Smooth muscle cell (in vitro differentiated cells): ENCODE results near the gene C19orf53. TPM values are rescaled to one million over a fixed set of nuclear protein-coding genes. Genes with fewer than 3 reads are reported as not detected.
A peak's percentile ranks its signal among the peaks of the same experiment; 100 is the strongest.

ENCODE experiments used
- DNase-seq: peaks from one replicate; lab custom pipeline; 2025; ENCODE audit not compliant: unreplicated experiment; lab: John Stamatoyannopoulos, UW
- H2AFZ ChIP-seq: fragments of 200-600 bp; sonication (generic); 2 replicates; pipeline ENCODE4 v1.6.0; 2016; ENCODE audit warnings: antibody characterized with exemption, low read depth, mild to moderate bottlenecking
- H3F3A ChIP-seq: fragments of 200-600 bp; sonication (generic); 2 replicates; pipeline ENCODE4 v1.6.0; 2017; ENCODE audit warnings: antibody characterized with exemption, low read depth
- H3K27ac ChIP-seq: fragments of 200-600 bp; sonication (generic); 2 replicates; pipeline ENCODE4 v1.5.1; 2016; ENCODE audit warnings: low read depth, mild to moderate bottlenecking
- H3K27me3 ChIP-seq: fragments of 200-600 bp; sonication (generic); 2 replicates; pipeline ENCODE4 v1.6.1; 2016; ENCODE audit warnings: low read depth, mild to moderate bottlenecking
- H3K36me3 ChIP-seq: fragments of 200-600 bp; sonication (generic); 2 replicates; pipeline ENCODE4 v1.5.1; 2016; ENCODE audit warnings: low read depth
- H3K4me1 ChIP-seq: fragments of 200-600 bp; sonication (generic); 2 replicates; pipeline ENCODE4 v1.5.1; 2016; ENCODE audit warnings: low read depth
- H3K4me2 ChIP-seq: fragments of 200-600 bp; sonication (generic); 2 replicates; pipeline ENCODE4 v1.6.0; 2016; ENCODE audit warnings: mild to moderate bottlenecking
- H3K4me3 ChIP-seq: fragments of 200-600 bp; sonication (generic); 2 replicates; pipeline ENCODE4 v1.5.1; 2016; ENCODE audit warnings: mild to moderate bottlenecking
- H3K79me2 ChIP-seq: fragments of 200-600 bp; sonication (generic); 2 replicates; pipeline ENCODE4 v1.6.0; 2016; ENCODE audit warnings: low read depth, mild to moderate bottlenecking
- H3K9ac ChIP-seq: fragments of 200-600 bp; sonication (generic); 2 replicates; pipeline ENCODE4 v1.6.0; 2016; ENCODE audit warnings: low read depth
- H3K9me3 ChIP-seq: fragments of 200-600 bp; sonication (generic); replicated peaks from 2 replicates; pipeline ENCODE4 v1.5.1; 2016; ENCODE audit warnings: low read depth
- H4K20me1 ChIP-seq: fragments of 200-600 bp; sonication (generic); 2 replicates; pipeline ENCODE4 v1.6.0; 2016; ENCODE audit warnings: low read depth
- WGBS: methylation state at CpG from one replicate; pipeline ENCODE4 v1.1.7; 2016; ENCODE audit warnings: low lambda C conversion rate; 5-methylcytosine and 5-hydroxymethylcytosine counted together
- polyA plus RNA-seq: library from polyadenylated mRNA; unstranded; fragments of >200 nt; fragmentation: Nextera tagmentation; extraction: Ambion mirVana; gene quantifications from 2 replicates; pipeline ENCODE4 v1.2.1, GENCODE V29; 2016
- small RNA-seq: library from RNA; depleted of rRNA; stranded (forward); fragments of <200 nt; gene quantifications from one replicate; pipeline ENCODE3, GENCODE V24; 2014
- total RNA-seq: library from RNA; depleted of rRNA; stranded (reverse); fragments of >200 nt; gene quantifications from 2 replicates; pipeline ENCODE4 v1.2.3, GENCODE V29; 2014
- TF ChIP-seq, protein P1 (sequence below): fragments of 200-600 bp; sonication (generic); IDR thresholded peaks from 2 replicates; pipeline ENCODE4 v1.5.1; 2017; ENCODE audit warnings: borderline replicate concordance, mild to moderate bottlenecking, antibody characterized with exemption; ENCODE audit not compliant: insufficient read depth, poor library complexity, severe bottlenecking

C19orf53 gene
- total and polyA plus RNA-seq, 2 experiments from 2014 or later = 192 to 298 TPM

- TF ChIP-seq, protein P1, sequence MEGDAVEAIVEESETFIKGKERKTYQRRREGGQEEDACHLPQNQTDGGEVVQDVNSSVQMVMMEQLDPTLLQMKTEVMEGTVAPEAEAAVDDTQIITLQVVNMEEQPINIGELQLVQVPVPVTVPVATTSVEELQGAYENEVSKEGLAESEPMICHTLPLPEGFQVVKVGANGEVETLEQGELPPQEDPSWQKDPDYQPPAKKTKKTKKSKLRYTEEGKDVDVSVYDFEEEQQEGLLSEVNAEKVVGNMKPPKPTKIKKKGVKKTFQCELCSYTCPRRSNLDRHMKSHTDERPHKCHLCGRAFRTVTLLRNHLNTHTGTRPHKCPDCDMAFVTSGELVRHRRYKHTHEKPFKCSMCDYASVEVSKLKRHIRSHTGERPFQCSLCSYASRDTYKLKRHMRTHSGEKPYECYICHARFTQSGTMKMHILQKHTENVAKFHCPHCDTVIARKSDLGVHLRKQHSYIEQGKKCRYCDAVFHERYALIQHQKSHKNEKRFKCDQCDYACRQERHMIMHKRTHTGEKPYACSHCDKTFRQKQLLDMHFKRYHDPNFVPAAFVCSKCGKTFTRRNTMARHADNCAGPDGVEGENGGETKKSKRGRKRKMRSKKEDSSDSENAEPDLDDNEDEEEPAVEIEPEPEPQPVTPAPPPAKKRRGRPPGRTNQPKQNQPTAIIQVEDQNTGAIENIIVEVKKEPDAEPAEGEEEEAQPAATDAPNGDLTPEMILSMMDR = peak; percentile 8
- 87% methylated on average over 30 of the region's 30 CpGs for WGBS
- Histone ChIP-seq H3K4me2 (no peak overlapping the region), H3K79me2 (no peaks in the 10 kb centered on the region), H3K36me3 (no peaks in the 10 kb centered on the region), H3K9me3 (no peaks in the 10 kb centered on the region), H3K4me3 (no peak overlapping the region), H2AFZ (no peak overlapping the region), H3K27me3 (no peaks in the 10 kb centered on the region), H3F3A (peaks cover 2% of the 10 kb centered on the region), H3K4me1 (no peaks in the 10 kb centered on the region), H3K9ac (no peak overlapping the region), H4K20me1 (peaks cover 67% of the 10 kb centered on the region), H3K27ac (no peak overlapping the region)
- DNase-seq = no peak
Measured at GRCh38 chr19:13825489-13826441, 51.5 kb downstream of the C19orf53 start.

DNA sequence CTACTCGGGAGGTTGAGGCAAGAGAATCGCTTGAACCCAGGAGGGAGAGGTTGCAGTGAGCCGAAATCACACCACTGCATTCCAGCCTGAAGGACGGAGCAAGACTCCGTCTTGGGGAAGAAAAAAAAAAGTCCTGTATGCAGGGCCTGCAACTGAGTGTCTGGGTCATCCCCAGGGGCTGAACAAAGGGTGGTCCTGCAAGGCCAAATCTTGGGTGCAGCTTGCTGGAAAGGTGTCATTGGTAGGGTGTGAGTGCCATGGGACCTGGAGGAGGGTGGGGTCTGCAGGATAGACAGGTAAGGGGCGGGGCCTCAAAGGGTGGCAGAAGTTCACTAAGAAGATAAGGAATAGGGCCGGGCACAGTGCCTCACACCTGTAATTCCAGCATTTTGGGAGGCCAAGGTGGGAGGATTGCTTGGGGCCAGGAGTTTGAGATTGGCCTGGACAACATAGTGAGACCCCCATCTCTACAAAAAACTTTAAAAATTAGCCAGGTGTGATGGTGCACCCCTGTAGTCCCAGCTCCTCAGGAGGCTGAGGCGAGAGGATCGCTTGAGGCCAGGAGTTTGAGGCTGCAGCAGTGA is 52.5 kb downstream of the C19orf53 start:
- no peak overlapping the region for H3K9ac ChIP-seq
- H3K4me1 ChIP-seq = no peaks in the 10 kb centered on the region
- peaks cover 10% of the 10 kb centered on the region for H3F3A ChIP-seq
- no peaks in the 10 kb centered on the region for H3K79me2 ChIP-seq
- no peak overlapping the region for H2AFZ ChIP-seq
- H3K27ac ChIP-seq = no peak overlapping the region
- no peak for DNase-seq
- H3K9me3 ChIP-seq = no peaks in the 10 kb centered on the region
- H3K27me3 ChIP-seq = no peaks in the 10 kb centered on the region
- H4K20me1 ChIP-seq = peaks cover 77% of the 10 kb centered on the region
- WGBS = 97% methylated on average over 9 of the region's 9 CpGs
- TF ChIP-seq, protein P1 = no peak
- no peak overlapping the region for H3K4me2 ChIP-seq
- H3K4me3 ChIP-seq = no peak overlapping the region
- H3K36me3 ChIP-seq = no peaks in the 10 kb centered on the region

DNA sequence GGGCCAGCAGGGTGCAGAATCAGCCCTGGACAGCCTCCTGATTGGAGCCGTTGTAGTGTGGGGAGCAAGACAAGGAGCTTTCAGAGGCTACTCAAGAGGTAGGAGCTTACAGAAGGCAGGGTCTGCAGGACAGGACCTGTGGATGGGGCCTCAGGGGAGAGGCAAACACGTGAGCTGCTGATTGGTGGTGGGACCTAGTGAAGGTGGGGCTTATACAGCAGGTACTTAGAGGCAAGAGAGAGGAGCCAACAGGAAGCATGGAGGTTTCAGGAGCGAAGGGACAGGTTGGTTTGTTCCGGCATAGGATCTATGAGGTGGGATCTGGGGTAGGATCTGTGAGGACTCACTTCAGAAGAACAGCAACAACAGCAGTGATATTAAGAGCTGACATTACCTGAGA is 53.4 kb downstream of the C19orf53 start:
- H3K9ac ChIP-seq = no peak overlapping the region
- DNase-seq = no peak
- H3K27ac ChIP-seq = no peak overlapping the region
- 90% methylated on average over 4 of the region's 4 CpGs for WGBS
- peaks cover 86% of the 10 kb centered on the region for H4K20me1 ChIP-seq
- no peak overlapping the region for H2AFZ ChIP-seq
- no peaks in the 10 kb centered on the region for H3K79me2 ChIP-seq
- H3K9me3 ChIP-seq = no peaks in the 10 kb centered on the region
- TF ChIP-seq, protein P1 = no peak
- H3F3A ChIP-seq = peaks cover 18% of the 10 kb centered on the region
- no peaks in the 10 kb centered on the region for H3K27me3 ChIP-seq
- no peak overlapping the region for H3K4me3 ChIP-seq
- H3K36me3 ChIP-seq = no peaks in the 10 kb centered on the region
- no peak overlapping the region for H3K4me2 ChIP-seq
- H3K4me1 ChIP-seq = no peaks in the 10 kb centered on the region

Small RNA genes lying within 50 kb of the gene (small RNA-seq; reads per million reads assigned to genes)
- gene RN7SL619P = not detected

Other genes with a start within 250 kb of the C19orf53 start
- gene MRI1, start 9.9 kb upstream of the C19orf53 start, total RNA-seq = 17.3 and 20.2 TPM in 2 replicates
- 9.3 and 11.7 TPM in 2 replicates for gene MRI1, start 9.9 kb upstream of the C19orf53 start, polyA plus RNA-seq
- gene ZSWIM4, start 21.0 kb downstream of the C19orf53 start, total RNA-seq = 3.0 and 4.7 TPM in 2 replicates
- 5.8 and 8.2 TPM in 2 replicates for gene ZSWIM4, start 21.0 kb downstream of the C19orf53 start, polyA plus RNA-seq
- gene NANOS3, start 102.7 kb downstream of the C19orf53 start, total RNA-seq = not detected in 2 replicates
- gene NANOS3, start 102.7 kb downstream of the C19orf53 start, polyA plus RNA-seq = 2.7 and 2.8 TPM in 2 replicates
- 0.72 and 1.2 TPM in 2 replicates for gene BRME1, start 131.7 kb downstream of the C19orf53 start, total RNA-seq
- gene BRME1, start 131.7 kb downstream of the C19orf53 start, polyA plus RNA-seq = 2.2 and 3.3 TPM in 2 replicates
- gene CC2D1A, start 131.7 kb downstream of the C19orf53 start, total RNA-seq = 8.0 and 9.5 TPM in 2 replicates
- 26.3 and 28.0 TPM in 2 replicates for gene CC2D1A, start 131.7 kb downstream of the C19orf53 start, polyA plus RNA-seq
- 5.2 and 8.9 TPM in 2 replicates for gene PODNL1, start 164.0 kb downstream of the C19orf53 start, total RNA-seq
- gene PODNL1, start 164.0 kb downstream of the C19orf53 start, polyA plus RNA-seq = 34.3 and 53.9 TPM in 2 replicates
- gene DCAF15, start 178.1 kb downstream of the C19orf53 start, total RNA-seq = 12.4 and 15.9 TPM in 2 replicates
- 27.0 and 30.9 TPM in 2 replicates for gene DCAF15, start 178.1 kb downstream of the C19orf53 start, polyA plus RNA-seq
- gene RFX1, start 231.9 kb downstream of the C19orf53 start, total RNA-seq = 0.45 and 2.2 TPM in 2 replicates
- gene RFX1, start 231.9 kb downstream of the C19orf53 start, polyA plus RNA-seq = 2.2 and 2.8 TPM in 2 replicates